CD8-positive, alpha-beta memory T cell (primary cell): ENCODE measurements around the gene STN1. TPM values are rescaled to one million over a fixed set of nuclear protein-coding genes. Genes with fewer than 3 reads are reported as not detected.

Source experiments
- CTCF ChIA-PET: fragments of 350-600 bp; sonication (Branson Sonifier 250); formaldehyde crosslinking; loops from one replicate; lab custom pipeline; 2021; ENCODE audit warnings: antibody characterized with exemption; lab: Charles Lee
- POLR2A ChIA-PET: fragments of 350-600 bp; sonication (Branson Sonifier 250); formaldehyde crosslinking; loops from one replicate; lab custom pipeline; 2021; ENCODE audit warnings: antibody characterized with exemption; lab: Charles Lee
- DNase-seq, 5 donors: peaks; one replicate each; pipeline versions ENCODE4 v3.0.0 to v3.0.0-alpha.2; 2020 to 2022; ENCODE audit warnings: mixed read lengths in 1 of 5
- H3K27ac ChIP-seq: one replicate; pipeline ENCODE4 v1.7.0; 2013; ENCODE audit warnings: low read depth, mild to moderate bottlenecking, low read length, moderate library complexity
- H3K27me3 ChIP-seq: 2 replicates; pipeline ENCODE4 v1.7.0; 2013; ENCODE audit warnings: low read length, mild to moderate bottlenecking; ENCODE audit not compliant: insufficient read depth, poor library complexity, severe bottlenecking
- H3K36me3 ChIP-seq: 2 replicates; pipeline ENCODE4 v1.7.0; 2013; ENCODE audit warnings: mild to moderate bottlenecking, low read length, moderate library complexity; ENCODE audit not compliant: insufficient read depth
- H3K4me1 ChIP-seq: 2 replicates; pipeline ENCODE4 v1.7.0; 2013; ENCODE audit warnings: mild to moderate bottlenecking, low read length, moderate library complexity; ENCODE audit not compliant: insufficient read depth
- H3K4me3 ChIP-seq: 2 replicates; pipeline ENCODE4 v1.7.0; 2013; ENCODE audit warnings: mild to moderate bottlenecking, low read length
- H3K9me3 ChIP-seq: 2 replicates; pipeline ENCODE4 v1.7.0; 2013; ENCODE audit warnings: mild to moderate bottlenecking, low read length
- H3K27ac Mint-ChIP-seq, 8 donors: one replicate each; pipeline ENCODE4 v1.8.0; 2020 to 2021; ENCODE audit warnings: mixed read lengths in 8 of 8, mild to moderate bottlenecking in 6 of 8, inconsistent platforms in 3 of 8, moderate library complexity in 3 of 8
- H3K27me3 Mint-ChIP-seq, 2 donors: one replicate each; pipeline ENCODE4 v1.8.0; 2020 to 2021; ENCODE audit warnings: mixed read lengths in 2 of 2, mild to moderate bottlenecking in 1 of 2, moderate library complexity in 1 of 2
- H3K36me3 Mint-ChIP-seq, 3 donors: one replicate each; pipeline ENCODE4 v1.8.0; 2020 to 2021; ENCODE audit warnings: mixed read lengths in 3 of 3, inconsistent platforms in 1 of 3, mild to moderate bottlenecking in 1 of 3
- H3K4me1 Mint-ChIP-seq, 3 donors: one replicate each; pipeline ENCODE4 v1.8.0; 2020 to 2021; ENCODE audit warnings: mixed read lengths in 3 of 3, inconsistent platforms in 1 of 3, mild to moderate bottlenecking in 1 of 3
- H3K4me3 Mint-ChIP-seq, 7 donors: one replicate each; pipeline ENCODE4 v1.8.0; 2020 to 2021; ENCODE audit warnings: mixed read lengths in 7 of 7, mild to moderate bottlenecking in 6 of 7, moderate library complexity in 4 of 7, inconsistent platforms in 2 of 7
- H3K9me3 Mint-ChIP-seq, 5 donors: one replicate each; pipeline ENCODE4 v1.8.0; 2020 to 2022; ENCODE audit warnings: mixed read lengths in 5 of 5, mild to moderate bottlenecking in 3 of 5, moderate library complexity in 2 of 5, inconsistent platforms in 1 of 5
- polyA plus RNA-seq: library from polyadenylated mRNA; unstranded; fragments of 300-500 nt; fragmentation: Illumina TruSeq; gene quantifications from one replicate; pipeline ENCODE4 v1.2.3, GENCODE V29; 2021
- total RNA-seq, 2 experiments: library from RNA; stranded (reverse); gene quantifications; one replicate each; pipeline ENCODE4 v1.2.3, GENCODE V29; 2021

The STN1 gene
- total and polyA plus RNA-seq, 3 experiments from 2014 or later = 23.6 to 101 (median 24.5) TPM

DNA sequence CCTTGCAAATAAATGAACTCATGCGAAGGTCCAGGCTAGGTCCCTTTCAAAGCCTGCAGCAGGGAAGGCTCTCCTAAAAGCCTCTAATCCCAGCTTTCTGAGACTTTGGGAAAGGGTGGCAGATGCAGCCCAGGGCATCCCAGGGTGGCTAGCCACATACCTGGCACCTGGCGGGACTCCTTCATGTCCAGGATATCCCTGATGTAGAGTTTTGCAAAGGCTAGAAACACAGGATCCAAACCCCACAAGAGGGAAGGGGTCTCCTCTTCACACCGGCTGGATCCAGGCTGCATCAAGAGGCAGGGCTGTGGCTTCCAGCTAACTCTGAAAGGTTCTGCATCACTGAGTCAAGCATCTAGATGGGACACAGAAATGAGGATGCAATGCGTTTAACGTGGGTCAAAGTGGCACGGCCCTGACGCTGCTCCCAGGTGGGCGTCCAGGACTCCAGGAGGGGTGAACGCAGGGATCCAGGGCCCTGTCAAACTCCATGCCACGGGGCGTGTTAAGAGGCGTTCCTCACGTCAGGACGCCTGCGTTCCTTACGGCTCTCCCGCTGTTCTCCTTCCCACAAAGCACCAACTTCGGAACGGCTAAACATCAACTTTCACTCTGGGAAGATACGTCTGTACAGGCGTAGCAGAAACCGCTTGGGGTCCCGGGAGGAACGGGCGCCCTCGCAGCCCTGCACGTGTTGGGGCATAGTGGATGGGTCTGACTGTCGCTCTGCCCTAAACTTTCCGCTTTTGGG is 507 bp downstream of the STN1 start:
- Mint-ChIP-seq H3K27ac (peak overlapping the region; percentile 96 to 98 (median 97)), H3K4me3 (peak overlapping the region; percentile 93 to 99 (median 96)), H3K9me3 (peaks cover 0 to 9% (median 7%) of the 10 kb centered on the region in 5 donors), H3K4me1 (peaks cover 44 to 59% (median 48%) of the 10 kb centered on the region in 3 donors), H3K27me3 (no peaks in the 10 kb centered on the region), H3K36me3 (peaks cover 5 to 30% (median 9%) of the 10 kb centered on the region in 3 donors)
- Histone ChIP-seq H3K27me3 (no peaks in the 10 kb centered on the region), H3K36me3 (no peaks in the 10 kb centered on the region), H3K4me1 (peaks cover 52% of the 10 kb centered on the region), H3K9me3 (peaks cover 7% of the 10 kb centered on the region), H3K4me3 (peak overlapping the region; percentile 98), H3K27ac (peak overlapping the region; percentile 83)
- POLR2A ChIA-PET = interaction anchor here (0.6 to 1.5 kb wide), 8 partner anchors 8 to 204 kb away, joined by 3 to 8 read pairs (median 4); partner anchors contain the start of genes SFR1 and SLK
- no peak for DNase-seq
- CTCF ChIA-PET = interaction anchor here (1.1 to 2.4 kb wide), 3 partner anchors 9 to 204 kb away, joined by 3 to 8 read pairs (median 6); partner anchors contain the start of gene SFR1

DNA sequence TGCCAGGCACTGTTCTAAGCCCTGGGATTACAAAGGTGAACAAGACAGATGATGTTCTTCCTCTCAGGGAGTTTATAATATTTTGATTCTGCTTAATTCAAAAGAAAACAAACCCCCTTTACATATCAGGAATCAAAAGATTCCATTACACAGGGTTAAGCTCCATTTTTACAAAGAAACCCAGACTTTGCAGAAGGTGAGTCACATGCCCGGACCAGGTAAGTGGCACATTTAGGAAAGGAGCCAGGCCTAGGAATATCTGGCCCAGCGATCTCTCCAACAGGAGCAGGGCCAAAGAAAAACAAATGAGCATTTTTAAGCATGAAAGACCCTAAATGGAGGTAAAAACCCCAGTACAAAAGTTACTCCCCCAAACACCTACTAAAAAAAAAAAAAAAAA is 1.1 kb downstream of the STN1 start:
- peaks cover 50 to 65% (median 54%) of the 10 kb centered on the region in 3 donors for H3K4me1 Mint-ChIP-seq
- no peak for DNase-seq
- no peaks in the 10 kb centered on the region for H3K27me3 Mint-ChIP-seq
- Histone ChIP-seq H3K27ac (peak overlapping the region; percentile 83), H3K4me1 (peaks cover 58% of the 10 kb centered on the region), H3K27me3 (no peaks in the 10 kb centered on the region), H3K4me3 (peak overlapping the region; percentile 98), H3K9me3 (peaks cover 7% of the 10 kb centered on the region), H3K36me3 (no peaks in the 10 kb centered on the region)
- CTCF ChIA-PET = interaction anchor here (1.1 to 2.4 kb wide), 3 partner anchors 9 to 205 kb away, joined by 3 to 8 read pairs (median 6); partner anchors contain the start of gene SFR1
- peak overlapping the region; percentile 93 to 99 (median 96) for H3K4me3 Mint-ChIP-seq
- peaks cover 5 to 30% (median 9%) of the 10 kb centered on the region in 3 donors for H3K36me3 Mint-ChIP-seq
- H3K9me3 Mint-ChIP-seq = peaks cover 0 to 9% (median 7%) of the 10 kb centered on the region in 5 donors
- POLR2A ChIA-PET = interaction anchor here (0.6 to 1.5 kb wide), 5 partner anchors 9 to 112 kb away, joined by 3 to 8 read pairs (median 4); partner anchors contain the start of gene SLK
- H3K27ac Mint-ChIP-seq = peak overlapping the region; percentile 82 to 98 (median 97)

DNA sequence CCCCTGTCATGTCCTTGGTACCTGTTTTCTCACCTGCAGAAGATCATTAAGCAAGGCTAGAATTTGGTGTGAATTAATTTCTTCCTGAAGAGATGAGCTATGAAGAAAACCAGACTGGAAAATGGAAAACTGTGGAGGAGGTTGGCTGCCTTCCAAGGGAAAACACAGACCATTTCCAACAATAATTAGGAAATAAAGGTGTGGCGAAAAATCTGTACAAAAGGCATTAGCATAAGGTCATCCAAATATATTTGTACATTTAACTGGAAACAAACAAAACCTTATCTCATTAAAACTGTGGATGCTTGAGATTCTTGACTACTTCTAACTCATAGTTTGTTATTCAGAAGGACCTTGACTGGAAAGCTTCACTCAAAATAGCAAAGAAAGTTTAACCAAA is 1.7 kb downstream of the STN1 start:
- H3K9me3 ChIP-seq = peaks cover 7% of the 10 kb centered on the region
- H3K27ac Mint-ChIP-seq = peak overlapping the region; percentile 82 to 98 (median 97)
- no peaks in the 10 kb centered on the region for H3K27me3 ChIP-seq
- H3K9me3 Mint-ChIP-seq = peaks cover 0 to 9% (median 7%) of the 10 kb centered on the region in 5 donors
- H3K4me1 Mint-ChIP-seq = peaks cover 56 to 71% (median 60%) of the 10 kb centered on the region in 3 donors
- H3K27ac ChIP-seq = peak overlapping the region; percentile 83
- peak overlapping the region; percentile 93 to 99 (median 96) for H3K4me3 Mint-ChIP-seq
- peaks cover 5 to 30% (median 9%) of the 10 kb centered on the region in 3 donors for H3K36me3 Mint-ChIP-seq
- POLR2A ChIA-PET = interaction anchor here (1.2 to 1.3 kb wide), 2 partner anchors 51 to 98 kb away, joined by 4 to 8 read pairs; partner anchors contain the start of gene SLK
- CTCF ChIA-PET = interaction anchor here (1.1 to 2.4 kb wide), 4 partner anchors 8 to 205 kb away, joined by 3 to 8 read pairs (median 4); partner anchors contain the start of gene SFR1
- peak overlapping the region; percentile 98 for H3K4me3 ChIP-seq
- H3K36me3 ChIP-seq = no peaks in the 10 kb centered on the region
- peaks cover 0 to under 1% of the 10 kb centered on the region in 2 donors for H3K27me3 Mint-ChIP-seq
- no peak for DNase-seq
- H3K4me1 ChIP-seq = peaks cover 64% of the 10 kb centered on the region

DNA sequence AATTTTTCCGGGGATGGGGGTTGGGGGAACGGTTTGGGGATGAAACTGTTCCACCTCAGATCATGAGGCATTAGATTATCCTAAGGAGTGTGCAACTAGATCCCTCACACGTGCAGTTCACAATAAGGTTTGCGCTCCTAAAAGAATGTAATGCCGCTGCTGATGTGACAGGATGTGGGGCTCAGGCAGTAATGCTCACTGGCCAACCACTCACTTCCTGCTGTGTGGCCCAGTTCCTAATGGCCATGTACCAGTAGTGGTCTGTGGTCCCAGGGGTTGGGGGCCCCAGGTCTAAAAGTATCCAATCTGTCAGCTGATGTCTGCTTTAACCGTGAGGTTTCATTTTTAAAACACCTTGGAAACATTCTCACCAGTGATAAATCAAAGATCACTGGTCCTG is 2.2 kb downstream of the STN1 start:
- peak overlapping the region; percentile 83 for H3K27ac ChIP-seq
- Mint-ChIP-seq H3K9me3 (peaks cover 0 to 9% (median 7%) of the 10 kb centered on the region in 5 donors), H3K27ac (peak overlapping the region; percentile 82 to 98 (median 97)), H3K4me1 (peaks cover 60 to 76% (median 65%) of the 10 kb centered on the region in 3 donors), H3K4me3 (peak overlapping the region; percentile 93 to 99 (median 96)), H3K36me3 (peaks cover 5 to 30% (median 9%) of the 10 kb centered on the region in 3 donors), H3K27me3 (peaks cover 0 to 1% of the 10 kb centered on the region in 2 donors)
- H3K4me3 ChIP-seq = peak overlapping the region; percentile 98
- H3K9me3 ChIP-seq = peaks cover 7% of the 10 kb centered on the region
- POLR2A ChIA-PET = interaction anchor here (1.2 kb wide), 1 partner anchor 99 kb away, joined by 4 read pairs; no protein-coding TSS in a partner anchor
- CTCF ChIA-PET = interaction anchor here (1.2 kb wide), 1 partner anchor 14 kb away, joined by 3 read pairs; no protein-coding TSS in a partner anchor
- peak in 4 of 5 donors; percentile 11 to 70 (median 28) for DNase-seq
- no peaks in the 10 kb centered on the region for H3K36me3 ChIP-seq
- no peaks in the 10 kb centered on the region for H3K27me3 ChIP-seq
- H3K4me1 ChIP-seq = peaks cover 67% of the 10 kb centered on the region

DNA sequence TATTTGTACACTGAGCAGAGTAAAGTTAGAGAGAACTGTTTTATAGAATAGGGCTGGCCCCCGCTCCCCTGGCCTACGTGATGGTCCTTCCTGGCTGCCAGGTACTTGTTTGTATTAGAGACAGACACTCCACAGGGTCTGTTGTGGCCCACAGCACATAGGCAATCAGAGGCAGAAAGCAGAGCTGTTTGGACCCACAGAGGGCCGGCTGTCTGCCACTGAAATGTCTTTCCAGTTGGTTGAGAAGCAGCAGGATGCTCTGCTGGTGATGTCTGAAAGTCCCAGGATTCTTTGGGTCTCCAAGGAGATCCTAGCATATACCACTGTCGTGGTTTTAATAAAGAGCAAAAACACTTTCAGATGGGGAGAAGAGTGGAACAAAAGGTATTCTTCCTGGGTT is 5.2 kb downstream of the STN1 start:
- ChIA-PET POLR2A (no interaction called here), CTCF (interaction anchor here (1.5 kb wide), 1 partner anchor 11 kb away, joined by 3 read pairs; no protein-coding TSS in a partner anchor)
- Mint-ChIP-seq H3K4me1 (peaks cover 77 to 90% (median 84%) of the 10 kb centered on the region in 3 donors), H3K9me3 (peaks cover 0 to 9% (median 7%) of the 10 kb centered on the region in 5 donors), H3K4me3 (peak overlapping the region; percentile 6 to 87 (median 66)), H3K27me3 (peaks cover 0 to 1% of the 10 kb centered on the region in 2 donors), H3K27ac (peak overlapping the region; percentile 80 to 99 (median 96)), H3K36me3 (peaks cover 10 to 34% (median 13%) of the 10 kb centered on the region in 3 donors)
- Histone ChIP-seq H3K4me1 (peaks cover 87% of the 10 kb centered on the region), H3K9me3 (peaks cover 7% of the 10 kb centered on the region), H3K4me3 (no peak overlapping the region), H3K36me3 (no peaks in the 10 kb centered on the region), H3K27ac (no peak overlapping the region), H3K27me3 (no peaks in the 10 kb centered on the region)
- no peak for DNase-seq

DNA sequence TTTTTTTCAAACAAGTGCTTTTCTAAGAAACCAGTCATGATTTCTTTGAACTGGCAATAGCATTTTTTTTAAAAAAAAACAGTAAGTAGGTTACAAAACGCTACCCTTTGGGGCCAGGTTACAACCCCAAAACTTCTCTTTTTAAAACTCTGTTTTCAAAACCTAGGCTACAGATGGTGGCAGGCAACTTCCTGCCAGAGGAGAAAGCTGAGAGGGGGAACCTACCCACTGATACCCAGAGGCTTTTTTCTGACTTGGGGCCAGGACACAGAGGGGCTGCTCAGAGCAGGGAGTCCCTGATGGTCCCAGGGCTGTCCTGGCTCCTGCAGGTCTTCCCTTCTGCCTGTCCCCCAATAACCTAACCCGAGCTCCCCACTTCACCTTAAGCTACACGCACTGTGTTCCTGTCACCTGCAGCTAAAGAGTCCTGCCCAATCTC is 6.9 kb downstream of the STN1 start:
- CTCF ChIA-PET = interaction anchor here (1.0 to 2.3 kb wide), 4 partner anchors 9 to 210 kb away, joined by 3 to 7 read pairs (median 4); partner anchors contain the start of gene SFR1
- H3K4me3 ChIP-seq = peak overlapping the region; percentile 40
- peaks cover 10 to 26% (median 13%) of the 10 kb centered on the region in 3 donors for H3K36me3 Mint-ChIP-seq

DNA sequence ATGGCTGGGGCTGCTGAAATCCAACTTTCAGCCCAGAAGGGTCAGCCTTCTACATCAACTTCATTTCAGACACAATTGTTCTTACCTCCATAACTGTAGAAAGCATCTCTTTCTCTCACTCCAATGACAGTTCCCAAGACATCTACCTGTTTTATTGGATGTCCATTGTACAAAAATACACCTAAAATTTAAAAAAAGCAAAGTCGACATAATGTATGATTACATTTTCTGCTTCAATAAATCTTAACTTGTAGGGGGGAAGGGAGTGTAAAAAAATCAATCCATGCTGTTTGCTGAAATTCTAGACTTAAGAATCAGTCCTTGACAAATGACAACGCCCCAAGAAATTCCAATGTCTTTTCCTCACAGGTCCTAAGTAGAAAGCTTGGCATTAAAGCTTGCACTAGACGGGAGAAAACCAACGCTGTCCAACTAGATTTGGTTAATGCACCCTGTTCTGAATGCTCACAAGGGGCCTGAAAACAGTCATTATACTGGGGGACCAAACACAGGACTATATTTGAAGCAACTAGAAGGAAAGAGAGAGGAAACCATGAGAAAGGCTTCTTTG is 7.5 kb downstream of the STN1 start:
- no peaks in the 10 kb centered on the region for H3K36me3 ChIP-seq
- DNase-seq = no peak
- ChIA-PET CTCF (interaction anchor here (1.0 to 2.3 kb wide), 4 partner anchors 10 to 211 kb away, joined by 3 to 7 read pairs (median 4); partner anchors contain the start of gene SFR1), POLR2A (interaction anchor here (0.7 to 1.2 kb wide), 8 partner anchors 8 to 1665 kb away, joined by 3 to 8 read pairs (median 6); partner anchors contain the start of gene SFR1)
- Mint-ChIP-seq H3K4me1 (peaks cover 76 to 92% (median 78%) of the 10 kb centered on the region in 3 donors), H3K4me3 (peak overlapping the region; percentile 77 to 90 (median 81)), H3K36me3 (peaks cover 10 to 27% (median 13%) of the 10 kb centered on the region in 3 donors), H3K27ac (peak overlapping the region; percentile 89 to 99 (median 97)), H3K27me3 (peaks cover 0 to 1% of the 10 kb centered on the region in 2 donors), H3K9me3 (peaks cover 0 to 9% (median 7%) of the 10 kb centered on the region in 5 donors)
- peaks cover 90% of the 10 kb centered on the region for H3K4me1 ChIP-seq
- peak overlapping the region; percentile 67 for H3K27ac ChIP-seq
- no peaks in the 10 kb centered on the region for H3K27me3 ChIP-seq
- H3K4me3 ChIP-seq = peak overlapping the region; percentile 40
- peaks cover 7% of the 10 kb centered on the region for H3K9me3 ChIP-seq

More for the DNA sequence above, 6.9 kb downstream of the STN1 start:
- H3K27me3 Mint-ChIP-seq = peaks cover 0 to 1% of the 10 kb centered on the region in 2 donors
- peak overlapping the region; percentile 77 to 90 (median 81) for H3K4me3 Mint-ChIP-seq
- Histone ChIP-seq H3K9me3 (peaks cover 7% of the 10 kb centered on the region), H3K4me1 (peaks cover 90% of the 10 kb centered on the region), H3K27me3 (no peaks in the 10 kb centered on the region), H3K36me3 (no peaks in the 10 kb centered on the region), H3K27ac (peak overlapping the region; percentile 67)
- POLR2A ChIA-PET = interaction anchor here (0.6 to 1.2 kb wide), 9 partner anchors 9 to 1666 kb away, joined by 3 to 8 read pairs (median 5); partner anchors contain the start of gene SFR1
- peak; percentile 5 to 83 (median 68) for DNase-seq
- H3K27ac Mint-ChIP-seq = peak overlapping the region; percentile 89 to 99 (median 97)
- peaks cover 0 to 9% (median 7%) of the 10 kb centered on the region in 5 donors for H3K9me3 Mint-ChIP-seq
- peaks cover 76 to 92% (median 79%) of the 10 kb centered on the region in 3 donors for H3K4me1 Mint-ChIP-seq
